GM12878 (cell line): ENCODE measurements around the gene KCNJ14. TPM values are rescaled to one million over a fixed set of nuclear protein-coding genes. Genes with fewer than 3 reads are reported as not detected.

Source experiments
- BCLAF1 ChIP-seq: fragments of 450-650 bp; IDR thresholded peaks from 2 replicates; pipeline ENCODE4 v1.6.1; 2017; ENCODE audit warnings: antibody characterized with exemption, mild to moderate bottlenecking, moderate library complexity
- E2F8 ChIP-seq: fragments of 450-650 bp; IDR thresholded peaks from 2 replicates; pipeline ENCODE4 v1.6.1; 2018; ENCODE audit warnings: mild to moderate bottlenecking, low read depth, moderate library complexity; ENCODE audit not compliant: partially characterized antibody
- PAX5 ChIP-seq: IDR thresholded peaks from 2 replicates; pipeline ENCODE4 v1.6.1; 2011; ENCODE audit warnings: low read depth, low read length, borderline replicate concordance
- POLR2AphosphoS2 ChIP-seq: IDR thresholded peaks from 2 replicates; pipeline ENCODE4 v1.6.1; 2011; ENCODE audit warnings: low read depth, mild to moderate bottlenecking, low read length, improper control_type of control experiment, moderate library complexity
- RAD51 ChIP-seq: fragments of 450-650 bp; IDR thresholded peaks from 2 replicates; pipeline ENCODE4 v1.6.1; 2016; ENCODE audit warnings: moderate library complexity, mild to moderate bottlenecking, inconsistent platforms
- SUZ12 ChIP-seq: fragments of 200-600 bp; sonication (generic); IDR thresholded peaks from one replicate; pipeline ENCODE4 v1.6.1; 2018; ENCODE audit warnings: antibody characterized with exemption, mild to moderate bottlenecking; ENCODE audit not compliant: unreplicated experiment
- WRNIP1 ChIP-seq: IDR thresholded peaks from 2 replicates; pipeline ENCODE4 v1.6.1; 2011; ENCODE audit warnings: low read depth, low read length, improper control_type of control experiment, borderline replicate concordance
- YY1 ChIP-seq: IDR thresholded peaks from 2 replicates; pipeline ENCODE4 v1.6.1; 2011; ENCODE audit warnings: low read depth, mild to moderate bottlenecking, low read length
- ZNF217 ChIP-seq: fragments of 450-650 bp; IDR thresholded peaks from 2 replicates; pipeline ENCODE4 v1.6.1; 2017; ENCODE audit warnings: antibody characterized with exemption, mild to moderate bottlenecking
- polyA plus RNA-seq, 11 experiments: library from polyadenylated mRNA; depleted of rRNA in 4 of 11; unstranded in 6 of 11; stranded (reverse) in 5 of 11; fragments of >200 nt; fragmentation: Nextera tagmentation in 4 of 11; fragmentation: Illumina TruSeq in 1 of 11; extraction: Ambion mirVana in 4 of 11; extraction: Trizol in 1 of 11; gene quantifications; 1 replicate in 1 of 11; 2 replicates in 10 of 11; pipeline versions ENCODE4 v1.2.1 to v1.2.3, GENCODE V29; 2011 to 2016; ENCODE audit warnings: inconsistent platforms in 2 of 11, missing spikeins in 2 of 11, low read depth in 1 of 11
- total RNA-seq, 4 experiments: library from RNA; depleted of rRNA in 3 of 4; stranded (reverse); fragments of >200 nt in 3 of 4; fragmentation: Illumina TruSeq in 1 of 4; extraction: Trizol in 1 of 4; gene quantifications; 2 replicates each; pipeline versions ENCODE4 v1.2.1 to v1.2.3, GENCODE V29; 2013 to 2021
- TF ChIP-seq, protein P1 (sequence below): fragments of 150-350 bp; IDR thresholded peaks from 2 replicates; pipeline ENCODE4 v1.6.1; 2014; ENCODE audit warnings: mild to moderate bottlenecking, low read depth, low read length

The KCNJ14 gene
- total and polyA plus RNA-seq, 10 of the 15 experiments (the other 5 are each of a cell fraction or from before 2014, with no cell fraction given): 0.24 to 1.4 (median 0.42) TPM

DNA sequence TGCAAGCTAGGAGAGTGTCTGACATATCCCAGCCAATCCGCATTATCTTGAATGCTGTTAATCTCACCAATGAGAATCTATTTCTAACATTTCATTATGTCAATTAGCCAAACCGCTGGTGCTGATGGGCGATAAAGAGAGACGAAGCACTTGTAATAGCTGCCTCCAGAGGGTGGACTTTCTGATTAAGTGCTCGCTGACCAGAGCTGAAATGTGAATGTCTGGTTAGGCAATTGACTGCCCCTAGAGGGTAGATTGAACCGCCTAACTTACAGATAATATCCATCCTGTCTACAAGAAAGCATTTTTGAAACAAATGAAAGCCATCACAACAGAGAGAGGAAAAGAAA lies 10.1 kb upstream of the KCNJ14 start (continued):
- TF ChIP-seq BCLAF1 (no peak), SUZ12 (no peak), RAD51 (no peak), WRNIP1 (no peak), ZNF217 (no peak), YY1 (no peak), PAX5 (no peak), POLR2AphosphoS2 (no peak), E2F8 (no peak)
- TF ChIP-seq, protein P1, sequence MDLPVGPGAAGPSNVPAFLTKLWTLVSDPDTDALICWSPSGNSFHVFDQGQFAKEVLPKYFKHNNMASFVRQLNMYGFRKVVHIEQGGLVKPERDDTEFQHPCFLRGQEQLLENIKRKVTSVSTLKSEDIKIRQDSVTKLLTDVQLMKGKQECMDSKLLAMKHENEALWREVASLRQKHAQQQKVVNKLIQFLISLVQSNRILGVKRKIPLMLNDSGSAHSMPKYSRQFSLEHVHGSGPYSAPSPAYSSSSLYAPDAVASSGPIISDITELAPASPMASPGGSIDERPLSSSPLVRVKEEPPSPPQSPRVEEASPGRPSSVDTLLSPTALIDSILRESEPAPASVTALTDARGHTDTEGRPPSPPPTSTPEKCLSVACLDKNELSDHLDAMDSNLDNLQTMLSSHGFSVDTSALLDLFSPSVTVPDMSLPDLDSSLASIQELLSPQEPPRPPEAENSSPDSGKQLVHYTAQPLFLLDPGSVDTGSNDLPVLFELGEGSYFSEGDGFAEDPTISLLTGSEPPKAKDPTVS: no peak
